HEK293 (cell line): ENCODE results near the gene SLC51B.

Experiments
- CTCF ChIP-seq: fragments of 450-650 bp; formaldehyde crosslinking; IDR thresholded peaks from 2 replicates; pipeline ENCODE4 v1.5.1; 2016; ENCODE audit warnings: missing biosample characterization, missing genetic modification characterization
- REPIN1 ChIP-seq: fragments of 450-650 bp; formaldehyde crosslinking; IDR thresholded peaks from 2 replicates; pipeline ENCODE4 v1.5.1; 2017; ENCODE audit warnings: missing biosample characterization, missing genetic modification characterization, low read depth
- ZFP37 ChIP-seq: fragments of 450-650 bp; formaldehyde crosslinking; IDR thresholded peaks from 2 replicates; pipeline ENCODE4 v1.5.1; 2016; ENCODE audit warnings: missing biosample characterization, missing genetic modification characterization
- ZNF292 ChIP-seq: fragments of 450-650 bp; formaldehyde crosslinking; IDR thresholded peaks from 2 replicates; pipeline ENCODE4 v1.5.1; 2016; ENCODE audit warnings: low read depth, missing biosample characterization, missing genetic modification characterization, borderline replicate concordance
- TF ChIP-seq, protein P1 (sequence below): fragments of 450-650 bp; formaldehyde crosslinking; IDR thresholded peaks from 2 replicates; pipeline ENCODE4 v1.5.1; 2016; ENCODE audit warnings: missing biosample characterization, missing genetic modification characterization
- TF ChIP-seq, protein P2 (sequence below): fragments of 450-650 bp; formaldehyde crosslinking; IDR thresholded peaks from 2 replicates; pipeline ENCODE4 v1.5.1; 2016; ENCODE audit warnings: missing biosample characterization, missing genetic modification characterization, borderline replicate concordance

GRCh38 chr15:65066001-65066634, 20.9 kb downstream of the SLC51B start:
- TF ChIP-seq, protein P1, sequence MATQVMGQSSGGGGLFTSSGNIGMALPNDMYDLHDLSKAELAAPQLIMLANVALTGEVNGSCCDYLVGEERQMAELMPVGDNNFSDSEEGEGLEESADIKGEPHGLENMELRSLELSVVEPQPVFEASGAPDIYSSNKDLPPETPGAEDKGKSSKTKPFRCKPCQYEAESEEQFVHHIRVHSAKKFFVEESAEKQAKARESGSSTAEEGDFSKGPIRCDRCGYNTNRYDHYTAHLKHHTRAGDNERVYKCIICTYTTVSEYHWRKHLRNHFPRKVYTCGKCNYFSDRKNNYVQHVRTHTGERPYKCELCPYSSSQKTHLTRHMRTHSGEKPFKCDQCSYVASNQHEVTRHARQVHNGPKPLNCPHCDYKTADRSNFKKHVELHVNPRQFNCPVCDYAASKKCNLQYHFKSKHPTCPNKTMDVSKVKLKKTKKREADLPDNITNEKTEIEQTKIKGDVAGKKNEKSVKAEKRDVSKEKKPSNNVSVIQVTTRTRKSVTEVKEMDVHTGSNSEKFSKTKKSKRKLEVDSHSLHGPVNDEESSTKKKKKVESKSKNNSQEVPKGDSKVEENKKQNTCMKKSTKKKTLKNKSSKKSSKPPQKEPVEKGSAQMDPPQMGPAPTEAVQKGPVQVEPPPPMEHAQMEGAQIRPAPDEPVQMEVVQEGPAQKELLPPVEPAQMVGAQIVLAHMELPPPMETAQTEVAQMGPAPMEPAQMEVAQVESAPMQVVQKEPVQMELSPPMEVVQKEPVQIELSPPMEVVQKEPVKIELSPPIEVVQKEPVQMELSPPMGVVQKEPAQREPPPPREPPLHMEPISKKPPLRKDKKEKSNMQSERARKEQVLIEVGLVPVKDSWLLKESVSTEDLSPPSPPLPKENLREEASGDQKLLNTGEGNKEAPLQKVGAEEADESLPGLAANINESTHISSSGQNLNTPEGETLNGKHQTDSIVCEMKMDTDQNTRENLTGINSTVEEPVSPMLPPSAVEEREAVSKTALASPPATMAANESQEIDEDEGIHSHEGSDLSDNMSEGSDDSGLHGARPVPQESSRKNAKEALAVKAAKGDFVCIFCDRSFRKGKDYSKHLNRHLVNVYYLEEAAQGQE (tag by site-specific recombination), result no peak
- TF ChIP-seq ZFP37 (tag by site-specific recombination), result no peak
- TF ChIP-seq, protein P2, sequence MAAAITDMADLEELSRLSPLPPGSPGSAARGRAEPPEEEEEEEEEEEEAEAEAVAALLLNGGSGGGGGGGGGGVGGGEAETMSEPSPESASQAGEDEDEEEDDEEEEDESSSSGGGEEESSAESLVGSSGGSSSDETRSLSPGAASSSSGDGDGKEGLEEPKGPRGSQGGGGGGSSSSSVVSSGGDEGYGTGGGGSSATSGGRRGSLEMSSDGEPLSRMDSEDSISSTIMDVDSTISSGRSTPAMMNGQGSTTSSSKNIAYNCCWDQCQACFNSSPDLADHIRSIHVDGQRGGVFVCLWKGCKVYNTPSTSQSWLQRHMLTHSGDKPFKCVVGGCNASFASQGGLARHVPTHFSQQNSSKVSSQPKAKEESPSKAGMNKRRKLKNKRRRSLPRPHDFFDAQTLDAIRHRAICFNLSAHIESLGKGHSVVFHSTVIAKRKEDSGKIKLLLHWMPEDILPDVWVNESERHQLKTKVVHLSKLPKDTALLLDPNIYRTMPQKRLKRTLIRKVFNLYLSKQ (tag by site-specific recombination), result no peak
- no peak for TF ChIP-seq ZNF292
- TF ChIP-seq CTCF, result no peak
- TF ChIP-seq REPIN1 (tag by site-specific recombination), result no peak
